Testis (tissue), 2 donors: Measurements from ENCODE around the gene AP5B1.

ENCODE experiments used
- POLR2A ChIP-seq: fragments of 450-650 bp; IDR thresholded peaks from one replicate; pipeline ENCODE4 v1.6.1; 2017; ENCODE audit warnings: antibody characterized with exemption, mild to moderate bottlenecking, moderate library complexity
- TF ChIP-seq, protein P1 (sequence below), 3 experiments: fragments of 450-650 bp in 2 of 3; fragments of 200-600 bp in 1 of 3; sonication (generic) in 1 of 3; IDR thresholded peaks; one replicate each; pipeline ENCODE4 v1.5.1; 2016 to 2019; ENCODE audit warnings: antibody characterized with exemption in 3 of 3, mild to moderate bottlenecking in 2 of 3, moderate library complexity in 1 of 3

GRCh38 chr11:65822776-65823528 lies 42.2 kb upstream of the AP5B1 start:
- TF ChIP-seq, protein P1, sequence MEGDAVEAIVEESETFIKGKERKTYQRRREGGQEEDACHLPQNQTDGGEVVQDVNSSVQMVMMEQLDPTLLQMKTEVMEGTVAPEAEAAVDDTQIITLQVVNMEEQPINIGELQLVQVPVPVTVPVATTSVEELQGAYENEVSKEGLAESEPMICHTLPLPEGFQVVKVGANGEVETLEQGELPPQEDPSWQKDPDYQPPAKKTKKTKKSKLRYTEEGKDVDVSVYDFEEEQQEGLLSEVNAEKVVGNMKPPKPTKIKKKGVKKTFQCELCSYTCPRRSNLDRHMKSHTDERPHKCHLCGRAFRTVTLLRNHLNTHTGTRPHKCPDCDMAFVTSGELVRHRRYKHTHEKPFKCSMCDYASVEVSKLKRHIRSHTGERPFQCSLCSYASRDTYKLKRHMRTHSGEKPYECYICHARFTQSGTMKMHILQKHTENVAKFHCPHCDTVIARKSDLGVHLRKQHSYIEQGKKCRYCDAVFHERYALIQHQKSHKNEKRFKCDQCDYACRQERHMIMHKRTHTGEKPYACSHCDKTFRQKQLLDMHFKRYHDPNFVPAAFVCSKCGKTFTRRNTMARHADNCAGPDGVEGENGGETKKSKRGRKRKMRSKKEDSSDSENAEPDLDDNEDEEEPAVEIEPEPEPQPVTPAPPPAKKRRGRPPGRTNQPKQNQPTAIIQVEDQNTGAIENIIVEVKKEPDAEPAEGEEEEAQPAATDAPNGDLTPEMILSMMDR (IDR thresholded peaks at IDR 0.05), result no peak
- no peak for TF ChIP-seq POLR2A
